Esophagus squamous epithelium (tissue), 5 donors: ENCODE measurements around the gene GALNT2. TPM values are rescaled to one million over a fixed set of nuclear protein-coding genes. Genes with fewer than 3 reads are reported as not detected.

Experiments
- DNase-seq: peaks from one replicate; lab custom pipeline; 2025; lab: John Stamatoyannopoulos, UW
- H3K27ac ChIP-seq, 4 donors: fragments of 200-600 bp; sonication (generic); one replicate each; pipeline ENCODE4 v1.5.1; 2016 to 2019; ENCODE audit warnings: mild to moderate bottlenecking in 1 of 4
- H3K27me3 ChIP-seq, 4 donors: fragments of 200-600 bp; sonication (generic); 1 replicate in 3 of 4; 2 replicates in 1 of 4; pipeline versions ENCODE4 v1.5.1 to v1.6.0; 2017 to 2021; ENCODE audit warnings: antibody characterized with exemption in 1 of 4
- H3K36me3 ChIP-seq, 3 donors: fragments of 200-600 bp; sonication (generic); one replicate each; pipeline ENCODE4 v1.5.1; 2016 to 2019
- H3K4me1 ChIP-seq, 3 donors: fragments of 200-600 bp; sonication (generic); one replicate each; pipeline ENCODE4 v1.5.1; 2017 to 2019
- H3K4me3 ChIP-seq, 4 donors: fragments of 200-600 bp; sonication (generic); 1 replicate in 3 of 4; 2 replicates in 1 of 4; pipeline ENCODE4 v1.5.1; 2016 to 2019; ENCODE audit warnings: mild to moderate bottlenecking in 2 of 4, moderate library complexity in 1 of 4
- H3K9me3 ChIP-seq, 3 donors: fragments of 200-600 bp; sonication (generic); one replicate each; pipeline ENCODE4 v1.5.1; 2016 to 2019
- CTCF ChIP-seq, 6 experiments: fragments of 450-650 bp in 4 of 6; fragments of 200-600 bp in 2 of 6; sonication (generic) in 2 of 6; IDR thresholded peaks; one replicate each; pipeline ENCODE4 v1.5.1; 2016 to 2019; ENCODE audit warnings: antibody characterized with exemption in 6 of 6, mild to moderate bottlenecking in 4 of 6, moderate library complexity in 4 of 6
- POLR2A ChIP-seq, 4 donors: fragments of 450-650 bp; IDR thresholded peaks; one replicate each; pipeline ENCODE4 v1.6.1; 2017; ENCODE audit warnings: antibody characterized with exemption in 4 of 4, mild to moderate bottlenecking in 4 of 4, moderate library complexity in 3 of 4
- WGBS, 2 donors: methylation state at CpG; one replicate each; pipeline ENCODE4 v1.1.5; 2018; 5-methylcytosine and 5-hydroxymethylcytosine counted together
- intact Hi-C: fragments of 100-400 bp; cut with DNase I; formaldehyde crosslinking; loops from one replicate; pipeline ENCODE4 v1.15.0; 2022
- total RNA-seq, 4 donors: library from RNA; depleted of rRNA; stranded (reverse); fragments of >200 nt; gene quantifications; one replicate each; pipeline ENCODE4 v1.1.0, GENCODE V29; 2016
- donor health status: DM: yes; HTN: yes; CAD: no.

Gene GALNT2
- total RNA-seq, 4 donors from 2014 or later, result 25.8 to 36.2 (median 31.0) TPM

GRCh38 chr1:230317823-230318819 lies 251.1 kb downstream of the GALNT2 start:
- intact Hi-C loops, result loop anchor here (10.0 kb wide), 1 partner anchor 653 kb away; no protein-coding TSS in a partner anchor
- WGBS, 2 donors, result 70 to 76% methylated on average over 14 to 17 of the region's 23 CpGs
- TF ChIP-seq POLR2A (IDR thresholded peaks at IDR 0.05) (no peak), CTCF (IDR thresholded peaks at IDR 0.05) (no peak)

GRCh38 chr1:230319014-230319747 lies 252.1 kb downstream of the GALNT2 start:
- Histone ChIP-seq H3K4me3 (no peak overlapping the region), H3K27me3 (peaks cover 0 to 22% (median 0%) of the 10 kb centered on the region in 4 donors), H3K9me3 (no peaks in the 10 kb centered on the region), H3K36me3 (no peaks in the 10 kb centered on the region), H3K4me1 (no peaks in the 10 kb centered on the region), H3K27ac (no peak overlapping the region)
- 94 to 97% methylated on average over 10 to 12 of the region's 17 CpGs for WGBS, 2 donors
- DNase-seq, result no peak
- intact Hi-C loops, result loop anchor here (10.0 kb wide), 1 partner anchor 654 kb away; no protein-coding TSS in a partner anchor
- TF ChIP-seq POLR2A (IDR thresholded peaks at IDR 0.05) (no peak), CTCF (IDR thresholded peaks at IDR 0.05) (no peak)

More at GRCh38 chr1:230317823-230318819, 251.1 kb downstream of the GALNT2 start:
- Histone ChIP-seq H3K36me3 (no peaks in the 10 kb centered on the region), H3K9me3 (no peaks in the 10 kb centered on the region), H3K27ac (no peak overlapping the region), H3K4me1 (no peaks in the 10 kb centered on the region), H3K4me3 (no peak overlapping the region), H3K27me3 (peaks cover 0 to 22% (median 0%) of the 10 kb centered on the region in 4 donors)
- DNase-seq, result no peak

GRCh38 chr1:230320804-230321203 lies 253.8 kb downstream of the GALNT2 start:
- H3K27ac ChIP-seq, result no peak overlapping the region
- intact Hi-C loops, result no loop called here
- TF ChIP-seq POLR2A (IDR thresholded peaks at IDR 0.05) (no peak), CTCF (IDR thresholded peaks at IDR 0.05) (no peak)
- no peaks in the 10 kb centered on the region for H3K9me3 ChIP-seq
- H3K4me1 ChIP-seq, result no peaks in the 10 kb centered on the region
- DNase-seq, result no peak
- 55 to 84% methylated on average over 3 to 4 of the region's 4 CpGs for WGBS, 2 donors
- H3K27me3 ChIP-seq, result peaks cover 0 to 16% (median 0%) of the 10 kb centered on the region in 4 donors
- H3K4me3 ChIP-seq, result no peak overlapping the region
- H3K36me3 ChIP-seq, result no peaks in the 10 kb centered on the region

GRCh38 chr1:230321341-230321740 lies 254.3 kb downstream of the GALNT2 start:
- no peak overlapping the region for H3K4me3 ChIP-seq
- intact Hi-C loops, result no loop called here
- TF ChIP-seq CTCF (IDR thresholded peaks at IDR 0.05), result no peak
- TF ChIP-seq POLR2A (IDR thresholded peaks at IDR 0.05), result no peak
- no peaks in the 10 kb centered on the region for H3K4me1 ChIP-seq
- H3K27me3 ChIP-seq, result peaks cover 0 to 16% (median 0%) of the 10 kb centered on the region in 4 donors
- H3K27ac ChIP-seq, result no peak overlapping the region
- H3K9me3 ChIP-seq, result no peaks in the 10 kb centered on the region
- H3K36me3 ChIP-seq, result no peaks in the 10 kb centered on the region
- no peak for DNase-seq
- WGBS, 2 donors, result 87 to 93% methylated on average over 9 of the region's 9 CpGs
